K562 (cell line): Measurements from ENCODE around the gene UPF1. TPM values are rescaled to one million over a fixed set of nuclear protein-coding genes. Genes with fewer than 3 reads are reported as not detected.

Experiments
- BRF2 ChIP-seq: IDR thresholded peaks from 3 replicates; pipeline ENCODE4 v1.6.1; 2011; ENCODE audit warnings: borderline replicate concordance, mild to moderate bottlenecking; ENCODE audit not compliant: insufficient read length, insufficient read depth
- E2F6 ChIP-seq, 2 experiments: IDR thresholded peaks; 2 replicates each; pipeline ENCODE4 v1.6.1; 2011; ENCODE audit warnings: borderline replicate concordance in 1 of 2, control low read depth in 1 of 2, low read depth in 1 of 2, low read length in 1 of 2, mild to moderate bottlenecking in 1 of 2, mixed read lengths in 1 of 2, moderate library complexity in 1 of 2; ENCODE audit not compliant: insufficient read depth in 1 of 2, insufficient read length in 1 of 2, poor library complexity in 1 of 2, severe bottlenecking in 1 of 2; ENCODE audit errors: extremely low read depth in 1 of 2
- ELK3 ChIP-seq: fragments of 450-650 bp; formaldehyde crosslinking; IDR thresholded peaks from 2 replicates; pipeline ENCODE4 v1.4.0; 2020; ENCODE audit warnings: mild to moderate bottlenecking
- HDAC2 ChIP-seq: fragments of 450-650 bp; IDR thresholded peaks from 2 replicates; pipeline ENCODE4 v1.6.1; 2016; ENCODE audit warnings: mild to moderate bottlenecking
- PRPF4 ChIP-seq: fragments of 200-400 bp; formaldehyde crosslinking; IDR thresholded peaks from one replicate; pipeline ENCODE4 v1.6.1; 2017; ENCODE audit warnings: low read length, low read depth, mild to moderate bottlenecking; ENCODE audit not compliant: insufficient read depth, poor library complexity, severe bottlenecking
- REST ChIP-seq, 2 experiments: fragments of 450-650 bp; formaldehyde crosslinking in 1 of 2; IDR thresholded peaks; 2 replicates each; pipeline versions ENCODE4 v1.4.0 to v1.6.1; 2014 to 2020; ENCODE audit warnings: mild to moderate bottlenecking in 2 of 2, borderline replicate concordance in 1 of 2, low read depth in 1 of 2
- SNRNP70 ChIP-seq: fragments of 200-400 bp; formaldehyde crosslinking; optimal IDR thresholded peaks from 2 replicates; pipeline ENCODE3; 2017; ENCODE audit warnings: low read depth, low read length
- ZBTB7A ChIP-seq: IDR thresholded peaks from 2 replicates; pipeline ENCODE4 v1.6.1; 2011; ENCODE audit warnings: low read depth, mild to moderate bottlenecking, low read length, moderate library complexity, borderline replicate concordance; ENCODE audit not compliant: control insufficient read depth
- ZEB2 ChIP-seq: fragments of 450-650 bp; IDR thresholded peaks from 2 replicates; pipeline ENCODE4 v1.6.1; 2016
- ZNF197 ChIP-seq: fragments of 200-800 bp; sonication (Bioruptor generic); IDR thresholded peaks from 2 replicates; pipeline ENCODE4 v1.6.1; 2016; ENCODE audit warnings: low read depth, missing genetic modification characterization, missing compliant biosample characterization
- ZNF644 ChIP-seq: fragments of 200-800 bp; sonication (Bioruptor generic); IDR thresholded peaks from 2 replicates; pipeline ENCODE4 v1.6.1; 2016; ENCODE audit warnings: low read depth, missing genetic modification characterization, missing compliant biosample characterization
- ZNF699 ChIP-seq: fragments of 250-450 bp; sonication (Bioruptor Pico); IDR thresholded peaks from 2 replicates; pipeline ENCODE4 v1.8.0; 2021; ENCODE audit warnings: mild to moderate bottlenecking, moderate library complexity; ENCODE audit not compliant: insufficient replicate concordance
- polyA plus RNA-seq, 8 experiments: library from polyadenylated mRNA; depleted of rRNA in 4 of 8; stranded (reverse) in 5 of 8; unstranded in 3 of 8; fragments of >200 nt; fragmentation: Nextera tagmentation in 2 of 8; fragmentation: Illumina TruSeq in 1 of 8; extraction: Ambion mirVana in 2 of 8; extraction: Trizol in 1 of 8; gene quantifications; 2 replicates each; pipeline versions ENCODE4 v1.2.1 to v1.2.3, GENCODE V29; 2011 to 2014; ENCODE audit warnings: inconsistent platforms in 1 of 8, missing spikeins in 1 of 8
- total RNA-seq, 7 experiments: library from RNA; depleted of rRNA in 6 of 7; stranded (reverse); fragments of >200 nt in 6 of 7; fragmentation: Illumina TruSeq in 2 of 7; extraction: Trizol in 2 of 7; gene quantifications; 2 replicates each; pipeline versions ENCODE4 v1.2.1 to v1.2.3, GENCODE V29; 2011 to 2021; ENCODE audit warnings: low replicate concordance in 1 of 7
- TF ChIP-seq, protein P1 (sequence below): sonication (generic); formaldehyde crosslinking; IDR thresholded peaks from 2 replicates; pipeline ENCODE4 v1.8.0; 2022; ENCODE audit warnings: mild to moderate bottlenecking, missing genetic modification reagents

The UPF1 gene
- total and polyA plus RNA-seq, 9 of the 15 experiments (the other 6 are each of a cell fraction or from before 2014, with no cell fraction given): 0.34 to 103 (median 27.9) TPM

- TF ChIP-seq REST (IDR thresholded peaks at IDR 0.05; ENCODE audit: borderline replicate concordance) (no peak), REST (CRISPR knock-in tag; IDR thresholded peaks at IDR 0.05; ENCODE audit: low read depth) (no peak), ZNF699 (no peak), PRPF4 (no peak), SNRNP70 (no peak), ELK3 (CRISPR knock-in tag) (no peak), HDAC2 (no peak), E2F6 (IDR thresholded peaks at IDR 0.05; ENCODE audit: borderline replicate concordance in 1 of 2, extremely low read depth in 1 of 2, insufficient read depth in 1 of 2, insufficient read length in 1 of 2, low read depth in 1 of 2, low read length in 1 of 2, poor library complexity in 1 of 2, severe bottlenecking in 1 of 2) (peak in 1 of 2 experiments; percentile 23), BRF2 (no peak), ZNF197 (no peak), ZNF644 (tag) (no peak), ZBTB7A (peak; percentile 47; the same call in 1 of the 2 replicates), ZEB2 (no peak)
- TF ChIP-seq, protein P1, sequence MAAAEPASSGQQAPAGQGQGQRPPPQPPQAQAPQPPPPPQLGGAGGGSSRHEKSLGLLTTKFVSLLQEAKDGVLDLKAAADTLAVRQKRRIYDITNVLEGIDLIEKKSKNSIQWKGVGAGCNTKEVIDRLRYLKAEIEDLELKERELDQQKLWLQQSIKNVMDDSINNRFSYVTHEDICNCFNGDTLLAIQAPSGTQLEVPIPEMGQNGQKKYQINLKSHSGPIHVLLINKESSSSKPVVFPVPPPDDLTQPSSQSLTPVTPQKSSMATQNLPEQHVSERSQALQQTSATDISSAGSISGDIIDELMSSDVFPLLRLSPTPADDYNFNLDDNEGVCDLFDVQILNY (CRISPR knock-in tag): no peak
These were observed 41.7 kb upstream of the UPF1 start (continued) for GRCh38 chr19:18789883-18790565.
